Activated naive CD4-positive, alpha-beta T cell treated with anti-CD3 and anti-CD28 coated beads, Interleukin-2, amount 10 ng/mL, durations not matched to agents 7 days and 5 days (primary cell): ENCODE measurements around the gene TMEM37.

Experiments
- CTCF ChIA-PET: fragments of 350-600 bp; sonication (Branson Sonifier 250); formaldehyde crosslinking; loops from one replicate; lab custom pipeline; 2021; ENCODE audit warnings: antibody characterized with exemption; lab: Charles Lee
- DNase-seq: peaks from one replicate; pipeline ENCODE4 v3.0.0-alpha.2; 2020
- H3K27ac Mint-ChIP-seq: one replicate; pipeline ENCODE4 v1.8.0; 2021; ENCODE audit warnings: mild to moderate bottlenecking, moderate library complexity, mixed read lengths
- H3K27me3 Mint-ChIP-seq: one replicate; pipeline ENCODE4 v1.8.0; 2021; ENCODE audit warnings: mild to moderate bottlenecking, mixed read lengths
- H3K36me3 Mint-ChIP-seq: one replicate; pipeline ENCODE4 v1.8.0; 2021; ENCODE audit warnings: mixed read lengths
- H3K4me1 Mint-ChIP-seq: one replicate; pipeline ENCODE4 v1.8.0; 2021; ENCODE audit warnings: mixed read lengths
- H3K4me3 Mint-ChIP-seq: one replicate; pipeline ENCODE4 v1.8.0; 2021; ENCODE audit warnings: mild to moderate bottlenecking, moderate library complexity, mixed read lengths
- H3K9me3 Mint-ChIP-seq: one replicate; pipeline ENCODE4 v1.8.0; 2021; ENCODE audit warnings: mixed read lengths

Gene TMEM37

DNA sequence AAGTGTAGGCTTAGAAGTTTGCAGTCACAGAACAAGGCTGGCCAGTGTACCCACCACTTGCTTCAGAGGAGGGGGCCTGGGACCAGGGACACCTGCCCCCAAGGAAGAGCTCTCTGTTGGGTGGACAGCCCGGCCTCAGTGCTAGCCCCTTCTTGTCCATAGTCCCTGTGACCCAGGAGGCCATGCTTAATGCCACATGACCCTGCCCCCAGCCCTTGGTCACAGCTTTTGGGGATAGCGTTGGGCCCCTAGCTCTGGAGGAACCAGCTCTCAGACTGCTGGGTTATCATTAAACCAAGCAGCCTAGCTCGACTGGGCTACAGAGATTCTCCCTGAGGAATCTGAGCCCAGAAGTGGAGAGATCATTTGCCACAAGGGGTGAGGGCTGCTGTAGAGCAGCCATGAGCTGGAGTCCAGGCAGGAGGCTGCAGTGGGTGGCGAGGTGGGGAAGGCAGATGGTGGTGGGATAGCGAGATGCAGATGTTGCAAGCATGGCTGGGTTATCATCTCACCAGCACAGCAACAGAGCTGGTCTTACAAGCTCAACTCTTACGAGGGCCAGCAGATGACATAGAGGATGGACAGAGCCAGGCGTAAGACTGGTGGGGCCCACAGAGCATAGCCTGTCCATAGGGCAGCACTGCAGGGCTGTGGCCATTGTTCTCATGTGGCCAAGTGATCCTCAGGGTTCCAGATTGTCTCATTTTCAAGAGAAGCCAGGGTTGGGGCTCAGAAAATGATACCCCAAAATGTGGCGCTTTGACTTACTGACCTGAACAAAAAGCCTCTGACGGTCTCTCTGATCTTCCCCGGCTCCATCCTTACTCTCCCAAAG lies 7.2 kb upstream of the TMEM37 start:
- Mint-ChIP-seq H3K4me3 (no peak overlapping the region), H3K4me1 (no peaks in the 10 kb centered on the region), H3K36me3 (no peaks in the 10 kb centered on the region), H3K27ac (no peak overlapping the region), H3K27me3 (peaks cover 72% of the 10 kb centered on the region), H3K9me3 (no peaks in the 10 kb centered on the region)
- CTCF ChIA-PET = no interaction called here
- DNase-seq = no peak

DNA sequence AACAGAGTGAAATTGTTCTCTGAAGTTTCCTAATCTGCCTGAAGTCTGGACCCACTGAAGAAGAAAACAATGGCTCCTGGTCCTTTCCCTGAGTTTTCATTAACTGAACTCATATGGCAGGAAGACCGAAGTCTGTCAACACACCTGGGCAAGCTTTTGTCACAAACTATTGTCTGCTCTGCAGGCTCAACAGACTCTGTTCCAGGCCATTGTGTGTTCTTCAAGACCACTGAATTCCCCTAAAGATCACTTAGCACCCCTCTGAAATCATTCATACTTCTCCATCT lies 6.6 kb upstream of the TMEM37 start:
- no peak for DNase-seq
- CTCF ChIA-PET = no interaction called here
- Mint-ChIP-seq H3K4me1 (no peaks in the 10 kb centered on the region), H3K27ac (no peak overlapping the region), H3K4me3 (no peak overlapping the region), H3K36me3 (no peaks in the 10 kb centered on the region), H3K27me3 (peaks cover 78% of the 10 kb centered on the region), H3K9me3 (no peaks in the 10 kb centered on the region)

DNA sequence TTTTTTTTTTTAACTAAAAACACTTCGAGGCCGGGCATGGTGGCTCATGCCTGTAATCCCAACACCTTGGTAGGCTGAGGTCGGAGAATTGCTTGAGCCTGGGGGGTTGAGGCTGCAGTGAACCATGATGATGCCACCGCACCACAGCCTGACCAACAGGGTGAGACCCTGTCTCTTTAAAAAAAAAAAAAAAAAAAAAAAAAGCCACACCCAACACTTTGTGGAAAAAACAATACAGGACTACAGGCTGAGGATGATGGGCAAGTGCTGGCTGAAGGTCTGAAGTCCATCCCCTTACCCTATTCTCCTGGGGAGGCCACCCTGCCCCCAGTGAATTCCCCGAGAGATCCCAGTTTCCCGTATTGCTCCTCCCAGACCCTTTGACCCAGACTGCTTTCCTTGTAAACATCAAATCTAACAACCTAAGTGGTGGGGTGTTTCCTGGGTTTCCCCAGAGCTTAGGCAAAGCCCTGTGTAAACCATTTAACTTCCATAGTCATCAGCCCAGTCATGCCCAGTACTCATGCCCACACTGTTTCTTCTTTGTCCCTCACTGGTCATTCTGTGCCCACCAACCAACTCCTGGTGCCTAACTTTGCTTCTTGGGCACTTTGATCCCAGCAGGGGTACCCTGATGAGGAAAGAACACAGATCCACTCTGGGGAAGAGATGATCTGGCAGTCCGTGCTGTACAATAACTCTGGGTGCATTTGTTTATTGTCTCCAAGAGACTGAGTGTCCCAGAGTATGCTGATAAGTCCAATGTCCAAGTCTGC lies 5.8 kb upstream of the TMEM37 start:
- CTCF ChIA-PET = no interaction called here

DNA sequence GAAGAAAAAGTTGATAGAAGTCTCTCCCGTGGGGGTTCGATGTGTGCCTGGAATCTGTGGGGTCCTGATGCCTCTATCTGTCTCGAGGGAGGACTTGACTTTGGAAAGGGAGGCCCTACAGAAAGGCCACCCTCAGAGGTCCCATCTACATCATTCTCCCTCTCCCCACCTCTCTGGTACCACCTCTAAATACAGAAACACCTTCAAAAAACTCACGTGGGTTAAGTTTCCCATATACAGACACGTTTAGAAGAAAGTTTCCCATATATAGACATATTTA lies 5.3 kb upstream of the TMEM37 start:
- H3K4me1 Mint-ChIP-seq = no peaks in the 10 kb centered on the region
- no peaks in the 10 kb centered on the region for H3K9me3 Mint-ChIP-seq
- CTCF ChIA-PET = no interaction called here
- no peak overlapping the region for H3K4me3 Mint-ChIP-seq
- H3K36me3 Mint-ChIP-seq = no peaks in the 10 kb centered on the region
- no peak overlapping the region for H3K27ac Mint-ChIP-seq
- DNase-seq = no peak
- H3K27me3 Mint-ChIP-seq = peaks cover 84% of the 10 kb centered on the region

More for the DNA sequence above, 5.8 kb upstream of the TMEM37 start:
- H3K27ac Mint-ChIP-seq = no peak overlapping the region
- H3K36me3 Mint-ChIP-seq = no peaks in the 10 kb centered on the region
- H3K9me3 Mint-ChIP-seq = no peaks in the 10 kb centered on the region
- DNase-seq = no peak
- H3K27me3 Mint-ChIP-seq = peaks cover 84% of the 10 kb centered on the region
- no peaks in the 10 kb centered on the region for H3K4me1 Mint-ChIP-seq
- H3K4me3 Mint-ChIP-seq = no peak overlapping the region

DNA sequence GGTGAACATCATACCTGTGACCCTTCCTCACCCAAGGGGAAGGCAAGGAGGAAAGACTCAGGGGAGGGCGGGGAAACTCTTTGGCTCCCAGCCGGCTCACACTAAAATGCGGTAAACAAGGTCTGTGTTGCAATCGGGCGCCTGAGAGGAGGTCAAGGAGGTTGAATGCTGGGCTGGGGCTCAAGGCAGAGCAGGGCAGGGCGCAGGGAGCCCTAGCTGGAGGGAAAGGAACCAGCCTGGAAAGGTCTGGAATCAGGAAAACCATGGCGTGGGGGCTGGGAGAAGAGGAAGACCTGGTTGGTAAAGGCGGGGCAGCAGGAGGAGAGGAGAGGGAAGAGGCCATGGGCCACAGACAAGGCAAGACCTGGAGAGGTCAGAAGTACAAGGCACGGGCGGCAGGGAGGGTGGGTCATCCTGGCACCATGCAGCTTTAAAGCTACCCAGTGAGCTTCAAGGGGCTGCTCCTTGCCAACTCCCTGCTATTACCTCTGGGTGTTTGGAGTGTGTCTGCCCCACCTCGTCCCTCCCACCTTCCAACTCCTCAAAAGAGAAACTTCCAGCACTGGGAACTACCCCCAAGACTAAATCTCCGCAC lies 4.8 kb upstream of the TMEM37 start:
- Mint-ChIP-seq H3K36me3 (no peaks in the 10 kb centered on the region), H3K9me3 (no peaks in the 10 kb centered on the region), H3K27me3 (peaks cover 84% of the 10 kb centered on the region), H3K4me1 (no peaks in the 10 kb centered on the region), H3K4me3 (no peak overlapping the region), H3K27ac (no peak overlapping the region)
- CTCF ChIA-PET = no interaction called here
- no peak for DNase-seq

DNA sequence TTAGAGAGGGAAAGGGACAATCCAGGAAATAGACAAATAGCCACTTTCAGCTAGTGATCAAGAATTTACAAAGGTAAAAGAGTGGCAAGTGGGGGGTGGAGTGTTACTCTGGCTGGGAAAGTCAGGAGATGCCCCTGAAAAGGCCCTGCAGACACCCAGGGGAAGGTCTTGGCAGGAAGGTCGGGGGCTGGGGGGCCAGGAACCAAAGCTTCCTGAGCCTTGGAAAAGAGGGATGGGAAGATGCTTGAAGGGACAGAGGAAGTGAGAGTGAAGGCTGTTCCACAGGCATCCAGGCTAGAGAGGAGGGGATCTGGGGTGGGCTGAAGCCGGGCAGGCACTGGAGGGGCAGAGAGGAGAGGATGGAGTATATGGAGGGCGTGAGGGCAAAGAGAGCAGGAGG lies 3.9 kb upstream of the TMEM37 start:
- Mint-ChIP-seq H3K27ac (no peak overlapping the region), H3K27me3 (peaks cover 84% of the 10 kb centered on the region), H3K4me3 (no peak overlapping the region), H3K9me3 (no peaks in the 10 kb centered on the region), H3K36me3 (no peaks in the 10 kb centered on the region), H3K4me1 (peaks cover 3% of the 10 kb centered on the region)
- DNase-seq = no peak
- CTCF ChIA-PET = no interaction called here

DNA sequence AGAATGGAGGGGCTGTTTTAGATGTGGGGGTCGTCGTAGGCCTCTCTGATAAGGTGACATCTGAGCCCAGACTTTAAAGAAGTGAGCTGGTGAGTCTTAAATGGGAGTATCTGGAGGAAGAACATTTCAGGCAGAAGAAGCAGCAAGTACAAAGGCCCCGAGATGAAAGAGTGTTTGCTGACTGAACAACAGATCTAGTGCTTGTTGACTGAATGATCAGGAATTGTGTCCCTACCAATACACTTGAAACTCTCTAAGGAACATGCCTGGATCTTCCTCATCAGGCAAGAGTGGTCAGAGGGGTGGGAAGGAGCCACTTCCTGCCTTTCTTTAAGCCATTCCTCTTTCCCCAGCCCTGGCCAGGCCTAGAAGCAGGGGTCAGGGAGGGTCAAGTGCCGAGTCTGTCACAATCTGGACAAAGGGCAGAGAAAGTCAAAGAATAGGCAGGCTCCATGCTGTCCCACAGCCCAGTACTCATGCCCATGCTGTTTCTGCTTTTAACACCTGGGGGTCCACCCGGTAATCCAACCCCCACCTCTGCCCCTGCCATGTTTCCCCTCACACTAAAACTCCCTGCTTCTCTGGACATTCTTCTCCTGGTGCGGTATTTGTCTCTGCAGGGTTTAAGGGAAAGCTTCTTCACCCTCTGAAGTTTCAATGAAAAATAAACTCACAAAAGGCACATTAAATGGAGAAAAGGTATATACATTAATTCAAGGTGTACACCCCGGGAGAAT lies 3.0 kb upstream of the TMEM37 start:
- CTCF ChIA-PET = no interaction called here
- Mint-ChIP-seq H3K4me3 (no peak overlapping the region), H3K27ac (no peak overlapping the region), H3K4me1 (peaks cover 3% of the 10 kb centered on the region), H3K27me3 (peaks cover 90% of the 10 kb centered on the region), H3K9me3 (no peaks in the 10 kb centered on the region), H3K36me3 (no peaks in the 10 kb centered on the region)
- no peak for DNase-seq

DNA sequence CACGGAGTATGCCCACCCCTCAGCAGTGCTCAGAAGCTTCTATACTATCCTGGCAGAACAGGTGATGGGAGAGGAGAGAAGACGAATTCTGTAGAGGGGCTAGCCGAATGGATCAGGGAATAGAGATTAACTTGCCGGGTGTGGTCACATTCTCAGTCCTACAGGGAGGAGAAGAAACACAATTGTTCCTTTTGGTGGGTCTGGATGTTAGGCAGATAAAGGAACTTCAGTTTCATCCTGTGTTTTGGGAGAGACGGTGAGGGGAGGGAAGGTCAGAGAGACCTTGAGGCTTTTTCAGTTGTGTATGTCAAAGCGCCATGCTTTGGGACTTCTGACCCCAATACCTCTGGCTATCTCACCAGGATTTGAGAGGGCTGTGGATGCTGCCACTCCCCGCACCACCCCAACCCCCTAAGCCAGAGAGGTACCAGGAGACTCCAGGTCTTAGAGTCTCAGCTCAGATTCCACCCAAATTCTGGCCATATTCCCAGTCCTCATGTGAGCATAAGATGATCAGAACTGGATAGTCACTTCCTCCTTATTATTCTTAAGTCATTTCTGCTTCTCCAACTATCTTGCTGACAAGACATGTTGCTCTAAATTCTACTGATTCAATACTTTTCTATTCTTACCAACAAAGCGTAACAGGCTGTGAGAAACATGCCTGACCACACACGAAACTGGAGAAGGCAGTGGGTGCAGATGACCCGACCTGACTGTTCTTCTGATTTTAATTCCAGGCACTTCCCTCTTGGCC lies 2.3 kb upstream of the TMEM37 start:
- H3K9me3 Mint-ChIP-seq = no peaks in the 10 kb centered on the region
- DNase-seq = no peak
- H3K4me3 Mint-ChIP-seq = no peak overlapping the region
- no peaks in the 10 kb centered on the region for H3K36me3 Mint-ChIP-seq
- H3K4me1 Mint-ChIP-seq = peaks cover 3% of the 10 kb centered on the region
- CTCF ChIA-PET = no interaction called here
- H3K27me3 Mint-ChIP-seq = peaks cover 91% of the 10 kb centered on the region
- H3K27ac Mint-ChIP-seq = no peak overlapping the region

DNA sequence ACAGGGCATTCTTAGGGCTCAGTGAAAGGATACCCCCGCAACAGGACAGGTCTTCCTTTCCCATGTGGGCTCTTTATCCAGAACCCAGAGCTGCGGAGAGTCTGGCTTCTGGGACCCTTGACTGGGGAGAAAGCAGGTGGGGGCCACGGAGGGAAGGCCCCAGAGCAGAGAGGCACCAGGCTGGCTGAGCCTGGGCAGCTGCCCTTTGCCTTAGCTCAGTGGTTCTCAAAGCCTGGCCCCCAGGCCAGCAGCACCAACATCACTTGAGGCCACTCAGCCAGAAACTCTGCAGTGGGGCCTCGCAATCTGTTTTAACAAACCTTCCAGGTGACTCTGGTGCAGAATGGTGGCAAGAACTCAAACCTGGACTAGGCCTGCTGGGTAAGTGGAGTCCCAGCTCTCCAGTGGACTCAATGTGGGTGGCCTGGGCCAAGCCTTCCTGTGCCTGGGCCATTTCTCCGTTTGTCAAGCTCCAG lies 1.6 kb upstream of the TMEM37 start:
- DNase-seq = no peak
- Mint-ChIP-seq H3K27ac (no peak overlapping the region), H3K4me3 (no peak overlapping the region), H3K4me1 (peaks cover 3% of the 10 kb centered on the region), H3K27me3 (peaks cover 91% of the 10 kb centered on the region), H3K9me3 (no peaks in the 10 kb centered on the region), H3K36me3 (no peaks in the 10 kb centered on the region)
- CTCF ChIA-PET = no interaction called here

DNA sequence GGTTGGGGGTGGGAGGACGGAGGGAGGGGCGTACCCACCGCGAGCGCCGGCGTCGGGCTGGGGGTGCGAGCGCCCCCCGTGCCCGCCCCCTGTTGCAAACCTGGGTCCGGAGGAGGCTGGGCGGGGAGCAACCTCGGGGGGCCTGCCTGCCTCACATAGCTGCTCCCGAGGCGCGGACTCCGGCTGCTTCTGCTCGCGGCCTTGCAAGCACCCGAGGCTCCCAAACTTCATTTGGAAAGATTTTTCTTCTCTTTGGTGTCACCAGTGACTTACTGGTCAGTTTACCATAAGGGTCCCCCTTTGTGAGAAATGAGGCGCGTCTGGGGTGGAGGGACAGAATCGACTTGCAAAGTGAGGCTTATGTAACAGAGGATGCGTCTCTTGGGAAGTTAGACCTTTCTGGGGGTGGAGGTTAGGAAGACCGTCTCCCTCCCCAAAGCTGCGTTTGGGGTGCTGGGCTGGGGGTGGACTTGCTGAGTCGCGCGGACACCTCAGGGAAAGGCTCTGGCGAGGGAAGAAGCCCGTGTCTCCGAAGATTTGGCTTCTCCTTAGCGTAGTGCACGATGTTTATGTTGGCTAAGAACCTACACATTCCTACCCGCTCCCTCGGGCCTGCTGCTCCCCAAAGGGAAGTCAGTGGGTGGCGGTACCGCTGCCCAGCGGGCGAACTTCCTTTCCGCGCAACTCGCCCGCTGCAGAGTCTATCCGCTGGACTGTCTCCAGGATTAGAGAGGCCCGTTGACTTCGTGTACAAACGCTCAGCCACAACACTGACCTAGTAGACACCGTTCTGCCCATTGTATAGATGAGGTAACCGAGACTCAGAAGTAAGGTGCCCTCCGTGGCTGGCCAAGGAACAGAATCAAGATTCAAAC lies 559 bp downstream of the TMEM37 start:
- H3K9me3 Mint-ChIP-seq = no peaks in the 10 kb centered on the region
- H3K27ac Mint-ChIP-seq = no peak overlapping the region
- DNase-seq = no peak
- peaks cover 88% of the 10 kb centered on the region for H3K27me3 Mint-ChIP-seq
- H3K4me3 Mint-ChIP-seq = peak overlapping the region; percentile 45
- no peaks in the 10 kb centered on the region for H3K36me3 Mint-ChIP-seq
- CTCF ChIA-PET = no interaction called here
- H3K4me1 Mint-ChIP-seq = peaks cover 3% of the 10 kb centered on the region

DNA sequence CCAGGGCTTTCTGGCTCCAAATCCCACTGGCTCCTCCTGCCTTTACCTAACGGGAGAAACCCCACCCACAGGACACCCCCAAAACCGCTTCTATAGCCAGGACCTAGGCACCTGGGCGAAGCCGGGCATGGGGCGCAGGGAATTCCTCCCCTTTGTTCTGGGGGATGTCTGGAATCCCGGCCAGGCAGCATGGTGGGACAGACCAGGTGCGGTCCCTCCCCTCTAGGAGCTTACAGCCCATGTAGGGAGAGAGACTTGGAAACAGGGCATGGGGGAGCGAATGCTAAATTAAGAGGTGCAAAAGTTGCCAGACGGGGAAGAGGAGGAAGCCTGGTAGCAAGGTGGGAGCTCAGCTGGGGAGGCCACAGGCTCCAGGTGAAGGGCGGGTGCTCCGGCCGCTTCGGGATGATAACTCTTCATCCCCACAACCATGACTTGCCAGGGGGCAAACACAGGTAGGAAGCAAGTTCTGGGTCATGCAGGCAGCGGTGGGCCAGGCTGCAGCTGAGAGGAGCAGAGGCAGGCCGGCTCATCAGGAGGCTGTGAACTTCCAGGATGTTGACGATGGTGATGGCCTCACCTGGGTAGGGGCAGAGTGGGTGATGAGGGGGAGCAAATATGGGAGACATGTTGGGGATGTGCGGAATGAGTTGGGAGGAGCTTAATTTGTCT lies 1.3 kb downstream of the TMEM37 start:
- H3K4me1 Mint-ChIP-seq = peaks cover 3% of the 10 kb centered on the region
- peaks cover 82% of the 10 kb centered on the region for H3K27me3 Mint-ChIP-seq
- H3K36me3 Mint-ChIP-seq = no peaks in the 10 kb centered on the region
- no peak overlapping the region for H3K27ac Mint-ChIP-seq
- DNase-seq = no peak
- CTCF ChIA-PET = no interaction called here
- H3K4me3 Mint-ChIP-seq = no peak overlapping the region
- H3K9me3 Mint-ChIP-seq = no peaks in the 10 kb centered on the region

DNA sequence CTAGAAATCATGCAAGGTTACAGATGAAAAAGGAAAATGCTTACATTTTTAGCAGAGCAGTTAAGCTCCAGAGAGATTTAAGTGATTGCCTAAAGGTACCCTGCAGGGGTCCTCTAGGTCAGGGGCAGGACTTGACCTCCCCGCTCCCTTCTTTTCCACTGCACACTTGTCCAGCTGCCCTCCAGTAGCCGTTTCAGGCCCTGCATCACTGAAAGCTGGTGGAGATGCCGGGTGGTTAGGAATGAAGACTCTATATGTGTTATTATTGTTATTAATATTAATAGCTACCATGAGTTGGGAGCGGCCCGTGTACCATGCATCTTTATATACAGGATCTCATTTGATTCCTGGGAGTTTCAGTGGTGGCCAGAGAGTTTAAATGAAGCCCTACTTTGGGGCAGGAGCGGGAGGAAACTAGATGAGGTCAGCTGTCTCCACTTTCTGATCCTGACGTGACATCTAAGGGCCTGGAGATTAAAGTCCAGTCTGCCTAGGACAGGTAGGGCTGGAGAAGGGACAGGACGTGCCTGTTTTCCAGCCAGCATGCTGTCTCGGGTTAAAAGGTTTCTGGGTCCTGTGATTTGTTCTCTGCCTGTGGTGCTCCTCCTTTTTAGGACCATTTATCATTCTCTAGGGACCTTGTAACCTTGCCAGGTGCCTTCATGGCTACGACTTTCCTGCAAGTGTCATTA lies 2.1 kb downstream of the TMEM37 start:
- Mint-ChIP-seq H3K27ac (no peak overlapping the region), H3K4me1 (peaks cover 3% of the 10 kb centered on the region), H3K27me3 (peaks cover 74% of the 10 kb centered on the region), H3K4me3 (no peak overlapping the region), H3K36me3 (no peaks in the 10 kb centered on the region), H3K9me3 (no peaks in the 10 kb centered on the region)
- CTCF ChIA-PET = no interaction called here
- no peak for DNase-seq
